Liver (tissue), 9 donors: ENCODE results near the gene TIPRL. TPM values are rescaled to one million over a fixed set of nuclear protein-coding genes. Genes with fewer than 3 reads are reported as not detected.

Source experiments
- DNase-seq: peaks from one replicate; pipeline ENCODE4 v3.0.0-alpha.2; 2017; ENCODE audit warnings: low spot score
- H3K27ac ChIP-seq, 2 donors: one replicate each; pipeline ENCODE4 v1.7.0; 2013; ENCODE audit warnings: inconsistent platforms in 2 of 2, low read length in 2 of 2, control low read depth in 1 of 2, low read depth in 1 of 2, mild to moderate bottlenecking in 1 of 2
- H3K27me3 ChIP-seq, 4 donors: one replicate each; pipeline versions ENCODE4 v1.6.1 to v1.7.0; 2013; ENCODE audit warnings: low read length in 3 of 4, inconsistent platforms in 1 of 4, mild to moderate bottlenecking in 1 of 4, moderate library complexity in 1 of 4; ENCODE audit not compliant: control insufficient read depth in 4 of 4, insufficient read depth in 4 of 4
- H3K36me3 ChIP-seq, 4 donors: one replicate each; pipeline versions ENCODE4 v1.6.1 to v1.7.0; 2013; ENCODE audit warnings: low read length in 3 of 4, mild to moderate bottlenecking in 3 of 4, low read depth in 1 of 4, moderate library complexity in 1 of 4; ENCODE audit not compliant: control insufficient read depth in 4 of 4, insufficient read depth in 3 of 4
- H3K4me1 ChIP-seq, 4 donors: one replicate each; pipeline versions ENCODE4 v1.6.1 to v1.7.0; 2013; ENCODE audit warnings: low read length in 3 of 4, mild to moderate bottlenecking in 3 of 4, moderate library complexity in 1 of 4; ENCODE audit not compliant: control insufficient read depth in 4 of 4, insufficient read depth in 4 of 4
- H3K4me3 ChIP-seq, 3 donors: one replicate each; pipeline versions ENCODE4 v1.6.1 to v1.7.0; 2013; ENCODE audit warnings: low read length in 3 of 3, control low read depth in 1 of 3, low read depth in 1 of 3, mild to moderate bottlenecking in 1 of 3
- H3K9ac ChIP-seq, 2 donors: one replicate each; pipeline ENCODE4 v1.7.0; 2013; ENCODE audit warnings: low read length in 2 of 2, mild to moderate bottlenecking in 2 of 2, moderate library complexity in 2 of 2, control low read depth in 1 of 2, low read depth in 1 of 2
- H3K9me3 ChIP-seq, 4 donors: one replicate each; pipeline versions ENCODE4 v1.6.1 to v1.7.0; 2013; ENCODE audit warnings: low read length in 3 of 4; ENCODE audit not compliant: control insufficient read depth in 4 of 4
- EGR1 ChIP-seq, 2 donors: IDR thresholded peaks; 2 replicates each; pipeline ENCODE4 v1.6.1; 2016 to 2018; ENCODE audit warnings: antibody characterized with exemption in 2 of 2, low read depth in 2 of 2
- FOXA1 ChIP-seq: IDR thresholded peaks from 2 replicates; pipeline ENCODE4 v1.6.1; 2016; ENCODE audit warnings: antibody characterized with exemption
- FOXA2 ChIP-seq: IDR thresholded peaks from 2 replicates; pipeline ENCODE4 v1.6.1; 2016; ENCODE audit warnings: antibody characterized with exemption
- HNF4G ChIP-seq: IDR thresholded peaks from 2 replicates; pipeline ENCODE4 v1.6.1; 2016; ENCODE audit warnings: antibody characterized with exemption
- JUND ChIP-seq, 2 donors: IDR thresholded peaks; 2 replicates each; pipeline ENCODE4 v1.6.1; 2016; ENCODE audit warnings: antibody characterized with exemption in 2 of 2
- MAX ChIP-seq: IDR thresholded peaks from 2 replicates; pipeline ENCODE4 v1.6.1; 2016; ENCODE audit warnings: antibody characterized with exemption
- NR2F2 ChIP-seq: IDR thresholded peaks from 2 replicates; pipeline ENCODE4 v1.6.1; 2016; ENCODE audit warnings: antibody characterized with exemption
- RAD21 ChIP-seq, 2 donors: IDR thresholded peaks; 2 replicates each; pipeline ENCODE4 v1.6.1; 2016; ENCODE audit warnings: antibody characterized with exemption in 2 of 2, mild to moderate bottlenecking in 2 of 2
- RXRA ChIP-seq, 2 donors: IDR thresholded peaks; 2 replicates each; pipeline ENCODE4 v1.6.1; 2017 to 2018; ENCODE audit warnings: antibody characterized with exemption in 2 of 2, mild to moderate bottlenecking in 1 of 2
- SP1 ChIP-seq: IDR thresholded peaks from 2 replicates; pipeline ENCODE4 v1.6.1; 2018; ENCODE audit warnings: antibody characterized with exemption, mild to moderate bottlenecking
- ZBTB33 ChIP-seq: IDR thresholded peaks from 2 replicates; pipeline ENCODE4 v1.6.1; 2016; ENCODE audit warnings: antibody characterized with exemption
- WGBS: extraction: QIAGEN DNeasy Blood & Tissue Kit; methylation state at CpG from one replicate; pipeline ENCODE4 v1.1.7; 2013; 5-methylcytosine and 5-hydroxymethylcytosine counted together
- polyA plus RNA-seq, 2 donors: library from polyadenylated mRNA; stranded (reverse) in 1 of 2; unstranded in 1 of 2; fragments of 200-250 nt in 1 of 2; fragments of >200 nt in 1 of 2; fragmentation: Nextera tagmentation in 1 of 2; extraction: Ambion mirVana in 1 of 2; gene quantifications; one replicate each; pipeline versions ENCODE4 v1.2.1 to v1.2.3, GENCODE V29; 2013 to 2015
- total RNA-seq, 2 donors: library from RNA; depleted of rRNA; stranded (reverse); fragments of >200 nt; gene quantifications; one replicate each; pipeline ENCODE4 v1.2.3, GENCODE V29; 2014
- TF ChIP-seq, protein P1 (sequence below): fragments of 150-350 bp; IDR thresholded peaks from 2 replicates; pipeline ENCODE4 v1.5.1; 2017; ENCODE audit warnings: improper control_type of control experiment, low read depth, low read length; ENCODE audit not compliant: missing input control
- TF ChIP-seq, protein P2 (sequence below): IDR thresholded peaks from 2 replicates; pipeline ENCODE4 v1.6.1; 2016; ENCODE audit warnings: antibody characterized with exemption, mild to moderate bottlenecking
- TF ChIP-seq, protein P3 (sequence below): IDR thresholded peaks from 2 replicates; pipeline ENCODE4 v1.6.1; 2016; ENCODE audit warnings: antibody characterized with exemption
- donor health status: healthy.
- donor health status: healthy.
- donor health status: healthy.
- donor health status: healthy.
- donor health status: healthy.

TIPRL gene
- total and polyA plus RNA-seq, 4 donors: 11.2 to 20.0 (median 13.0) TPM

GRCh38 chr1:168138134-168138533 lies 40.6 kb upstream of the TIPRL start:
- Histone ChIP-seq H3K4me1 (peaks cover 7 to 19% (median 11%) of the 10 kb centered on the region in 4 donors), H3K27ac (no peak overlapping the region)

GRCh38 chr1:168139070-168139469 lies 39.7 kb upstream of the TIPRL start:
- TF ChIP-seq FOXA1 (no peak), JUND (IDR thresholded peaks at IDR 0.05) (no peak), ZBTB33 (no peak), EGR1 (IDR thresholded peaks at IDR 0.05; ENCODE audit: low read depth in 2 of 2) (no peak), NR2F2 (no peak), RAD21 (IDR thresholded peaks at IDR 0.05) (no peak)
- TF ChIP-seq, protein P1, sequence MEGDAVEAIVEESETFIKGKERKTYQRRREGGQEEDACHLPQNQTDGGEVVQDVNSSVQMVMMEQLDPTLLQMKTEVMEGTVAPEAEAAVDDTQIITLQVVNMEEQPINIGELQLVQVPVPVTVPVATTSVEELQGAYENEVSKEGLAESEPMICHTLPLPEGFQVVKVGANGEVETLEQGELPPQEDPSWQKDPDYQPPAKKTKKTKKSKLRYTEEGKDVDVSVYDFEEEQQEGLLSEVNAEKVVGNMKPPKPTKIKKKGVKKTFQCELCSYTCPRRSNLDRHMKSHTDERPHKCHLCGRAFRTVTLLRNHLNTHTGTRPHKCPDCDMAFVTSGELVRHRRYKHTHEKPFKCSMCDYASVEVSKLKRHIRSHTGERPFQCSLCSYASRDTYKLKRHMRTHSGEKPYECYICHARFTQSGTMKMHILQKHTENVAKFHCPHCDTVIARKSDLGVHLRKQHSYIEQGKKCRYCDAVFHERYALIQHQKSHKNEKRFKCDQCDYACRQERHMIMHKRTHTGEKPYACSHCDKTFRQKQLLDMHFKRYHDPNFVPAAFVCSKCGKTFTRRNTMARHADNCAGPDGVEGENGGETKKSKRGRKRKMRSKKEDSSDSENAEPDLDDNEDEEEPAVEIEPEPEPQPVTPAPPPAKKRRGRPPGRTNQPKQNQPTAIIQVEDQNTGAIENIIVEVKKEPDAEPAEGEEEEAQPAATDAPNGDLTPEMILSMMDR: no peak
- H3K9me3 ChIP-seq: no peaks in the 10 kb centered on the region
- H3K4me1 ChIP-seq: peaks cover 7 to 19% (median 11%) of the 10 kb centered on the region in 4 donors
- H3K27me3 ChIP-seq: peaks cover 0 to 13% (median 1%) of the 10 kb centered on the region in 4 donors
- H3K4me3 ChIP-seq: no peak overlapping the region
- no peak overlapping the region for H3K27ac ChIP-seq
- no peak for DNase-seq
- no peak overlapping the region for H3K9ac ChIP-seq
- no peaks in the 10 kb centered on the region for H3K36me3 ChIP-seq

More at GRCh38 chr1:168138134-168138533, 40.6 kb upstream of the TIPRL start:
- no peak for DNase-seq
- Histone ChIP-seq H3K4me3 (no peak overlapping the region), H3K36me3 (no peaks in the 10 kb centered on the region), H3K9me3 (no peaks in the 10 kb centered on the region), H3K9ac (no peak overlapping the region), H3K27me3 (peaks cover 0 to 14% (median 1%) of the 10 kb centered on the region in 4 donors)
- 97% methylated on average over 5 of the region's 5 CpGs for WGBS
- TF ChIP-seq FOXA2 (no peak), JUND (IDR thresholded peaks at IDR 0.05) (no peak), HNF4G (no peak), MAX (no peak), EGR1 (IDR thresholded peaks at IDR 0.05; ENCODE audit: low read depth in 2 of 2) (no peak), RXRA (IDR thresholded peaks at IDR 0.05) (no peak), SP1 (no peak)

GRCh38 chr1:168141871-168142385 lies 36.8 kb upstream of the TIPRL start:
- no peak for DNase-seq
- Histone ChIP-seq H3K9ac (no peak overlapping the region), H3K36me3 (no peaks in the 10 kb centered on the region), H3K27ac (no peak overlapping the region), H3K4me1 (peaks cover 0 to 7% (median 3%) of the 10 kb centered on the region in 4 donors), H3K4me3 (no peak overlapping the region), H3K9me3 (no peaks in the 10 kb centered on the region), H3K27me3 (no peaks in the 10 kb centered on the region)
- 91% methylated on average over 3 of the region's 3 CpGs for whole genome bisulfite sequencing
- TF ChIP-seq SP1 (no peak), ZBTB33 (no peak), MAX (no peak), FOXA2 (no peak), FOXA1 (no peak), HNF4G (no peak)
- TF ChIP-seq, protein P2, sequence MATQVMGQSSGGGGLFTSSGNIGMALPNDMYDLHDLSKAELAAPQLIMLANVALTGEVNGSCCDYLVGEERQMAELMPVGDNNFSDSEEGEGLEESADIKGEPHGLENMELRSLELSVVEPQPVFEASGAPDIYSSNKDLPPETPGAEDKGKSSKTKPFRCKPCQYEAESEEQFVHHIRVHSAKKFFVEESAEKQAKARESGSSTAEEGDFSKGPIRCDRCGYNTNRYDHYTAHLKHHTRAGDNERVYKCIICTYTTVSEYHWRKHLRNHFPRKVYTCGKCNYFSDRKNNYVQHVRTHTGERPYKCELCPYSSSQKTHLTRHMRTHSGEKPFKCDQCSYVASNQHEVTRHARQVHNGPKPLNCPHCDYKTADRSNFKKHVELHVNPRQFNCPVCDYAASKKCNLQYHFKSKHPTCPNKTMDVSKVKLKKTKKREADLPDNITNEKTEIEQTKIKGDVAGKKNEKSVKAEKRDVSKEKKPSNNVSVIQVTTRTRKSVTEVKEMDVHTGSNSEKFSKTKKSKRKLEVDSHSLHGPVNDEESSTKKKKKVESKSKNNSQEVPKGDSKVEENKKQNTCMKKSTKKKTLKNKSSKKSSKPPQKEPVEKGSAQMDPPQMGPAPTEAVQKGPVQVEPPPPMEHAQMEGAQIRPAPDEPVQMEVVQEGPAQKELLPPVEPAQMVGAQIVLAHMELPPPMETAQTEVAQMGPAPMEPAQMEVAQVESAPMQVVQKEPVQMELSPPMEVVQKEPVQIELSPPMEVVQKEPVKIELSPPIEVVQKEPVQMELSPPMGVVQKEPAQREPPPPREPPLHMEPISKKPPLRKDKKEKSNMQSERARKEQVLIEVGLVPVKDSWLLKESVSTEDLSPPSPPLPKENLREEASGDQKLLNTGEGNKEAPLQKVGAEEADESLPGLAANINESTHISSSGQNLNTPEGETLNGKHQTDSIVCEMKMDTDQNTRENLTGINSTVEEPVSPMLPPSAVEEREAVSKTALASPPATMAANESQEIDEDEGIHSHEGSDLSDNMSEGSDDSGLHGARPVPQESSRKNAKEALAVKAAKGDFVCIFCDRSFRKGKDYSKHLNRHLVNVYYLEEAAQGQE: no peak
- TF ChIP-seq, protein P3, sequence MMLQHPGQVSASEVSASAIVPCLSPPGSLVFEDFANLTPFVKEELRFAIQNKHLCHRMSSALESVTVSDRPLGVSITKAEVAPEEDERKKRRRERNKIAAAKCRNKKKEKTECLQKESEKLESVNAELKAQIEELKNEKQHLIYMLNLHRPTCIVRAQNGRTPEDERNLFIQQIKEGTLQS: no peak
